ENCODE measurements around the gene ARID3A. TPM values are rescaled to one million over a fixed set of nuclear protein-coding genes. Genes with fewer than 3 reads are reported as not detected.

The ARID3A gene
- total and polyA plus RNA-seq, 2 donors (not counting 3 experiments of a cell fraction or from before 2014, with no cell fraction given), result 5.4 to 13.2 TPM

GRCh38 chr19:955803-956765 lies 30.2 kb downstream of the ARID3A start:
- no peak overlapping the region for H3K4me3 ChIP-seq (replicated peaks in 1 of 3; ENCODE audit: insufficient read depth in 1 of 3, low read depth in 1 of 3, low read length in 3 of 3)
- no peaks in the 10 kb centered on the region for H3K9me1 ChIP-seq (replicated peaks; ENCODE audit: control insufficient read depth, extremely low read depth, insufficient read depth, low read length)
- DNase-seq (ENCODE audit: low read depth, low spot score) (no peak), FAIRE-seq (no peak)
- no peak for TF ChIP-seq EZH2 (IDR thresholded peaks at IDR 0.05; ENCODE audit: borderline replicate concordance, low read depth, low read length, severe bottlenecking)
- no peak for TF ChIP-seq FOS (IDR thresholded peaks at IDR 0.05; ENCODE audit: borderline replicate concordance, insufficient read depth, low read length)
- TF ChIP-seq POLR2AphosphoS5 (IDR thresholded peaks at IDR 0.05; ENCODE audit: insufficient read depth, low read depth, low read length), result no peak
- no peak for TF ChIP-seq GATA2 (IDR thresholded peaks at IDR 0.05; ENCODE audit: insufficient read depth, insufficient read length, low read depth, low read length)
- no peak for TF ChIP-seq MYC (IDR thresholded peaks at IDR 0.05; ENCODE audit: low read depth, low read length)
- TF ChIP-seq MAX (IDR thresholded peaks at IDR 0.05; ENCODE audit: insufficient read depth, insufficient read length), result no peak
- TF ChIP-seq CTCF (IDR thresholded peaks at IDR 0.05; ENCODE audit: extremely low read depth in 1 of 2, insufficient read depth in 1 of 2, low read depth in 1 of 2, low read length in 2 of 2), result no peak
- no peak for TF ChIP-seq JUN (IDR thresholded peaks at IDR 0.05; ENCODE audit: borderline replicate concordance, insufficient read depth, insufficient read length, low read depth)
- TF ChIP-seq POLR2A (IDR thresholded peaks at IDR 0.05; ENCODE audit: low read depth, low read length), result no peak
- H4K20me1 ChIP-seq (replicated peaks; ENCODE audit: control insufficient read depth, extremely low read depth, insufficient read depth, low read length), result no peaks in the 10 kb centered on the region
- H3K9ac ChIP-seq (replicated peaks; ENCODE audit: extremely low read depth, insufficient read depth, low read length), result no peak overlapping the region
- H3K9me3 ChIP-seq (replicated peaks; ENCODE audit: control insufficient read depth, insufficient read depth, low read length), result no peaks in the 10 kb centered on the region
- H3K27ac ChIP-seq (ENCODE audit: insufficient read depth, low read depth, low read length), result no peak overlapping the region
- dilution Hi-C loops (cut with MboI; ENCODE audit: extremely low pct_ligation_motif_present, low sequenced_read_pairs) (no loop called here), intact Hi-C loops (cut with micrococcal nuclease) (no loop called here)
- POLR2A ChIA-PET, result no interaction called here
- BruUV-seq (replicated peaks), result no TSS peak
- CTCF ChIA-PET, result interaction anchor here (0.6 kb wide), 1 partner anchor 15 kb away, joined by 3 read pairs; no protein-coding TSS in a partner anchor
- H3K79me2 ChIP-seq (ENCODE audit: control insufficient read depth, insufficient read depth, low read length), result no peaks in the 10 kb centered on the region
- no peaks in the 10 kb centered on the region for H3K27me3 ChIP-seq (ENCODE audit: control insufficient read depth in 2 of 2, insufficient read depth in 2 of 2, low read length in 2 of 2)
- H3K4me2 ChIP-seq (ENCODE audit: insufficient read depth, low read length), result no peak overlapping the region
- peaks cover 4% of the 10 kb centered on the region for H3K4me1 ChIP-seq (ENCODE audit: control insufficient read depth, extremely low read depth, insufficient read depth, low read length)
- no peak overlapping the region for H2AFZ ChIP-seq (ENCODE audit: low read depth, low read length)
- H3K36me3 ChIP-seq (ENCODE audit: control insufficient read depth in 2 of 2, extremely low read depth in 1 of 2, insufficient read depth in 2 of 2, low read length in 2 of 2), result no peaks in the 10 kb centered on the region
